CD14-positive monocyte (primary cell): ENCODE data around the gene NUP62. TPM values are rescaled to one million over a fixed set of nuclear protein-coding genes. Genes with fewer than 3 reads are reported as not detected.

Source experiments
- DNase-seq, 3 donors: peaks; one replicate each; pipeline ENCODE4 v3.0.0-alpha.2; 2011 to 2022
- H2AFZ ChIP-seq: 2 replicates; pipeline ENCODE4 v1.6.0; 2012; ENCODE audit warnings: mild to moderate bottlenecking, low read depth, low read length, inconsistent platforms; ENCODE audit not compliant: insufficient read depth, poor library complexity, severe bottlenecking
- H3K27ac ChIP-seq, 2 donors: 1 replicate in 1 of 2; 2 replicates in 1 of 2; pipeline ENCODE4 v1.5.1; 2012 to 2013; ENCODE audit warnings: low read length in 2 of 2, control low read depth in 1 of 2, inconsistent platforms in 1 of 2, low read depth in 1 of 2, mild to moderate bottlenecking in 1 of 2
- H3K27me3 ChIP-seq, 2 donors: one replicate each; pipeline versions ENCODE4 v1.6.0 to v1.6.1; 2011 to 2013; ENCODE audit warnings: low read length in 2 of 2; ENCODE audit not compliant: control insufficient read depth in 2 of 2, insufficient read depth in 2 of 2
- H3K36me3 ChIP-seq, 2 donors: replicated peaks in 1 of 2; 1 replicate in 1 of 2; 2 replicates in 1 of 2; pipeline versions ENCODE4 v1.5.1 to v1.6.1; 2012 to 2013; ENCODE audit warnings: low read length in 2 of 2, control low read depth in 1 of 2, inconsistent platforms in 1 of 2, mild to moderate bottlenecking in 1 of 2; ENCODE audit not compliant: insufficient read depth in 2 of 2, control insufficient read depth in 1 of 2
- H3K4me1 ChIP-seq, 2 donors: 1 replicate in 1 of 2; 2 replicates in 1 of 2; pipeline versions ENCODE4 v1.5.1 to v1.6.1; 2012 to 2013; ENCODE audit warnings: low read length in 2 of 2, control low read depth in 1 of 2, inconsistent platforms in 1 of 2, mild to moderate bottlenecking in 1 of 2, moderate library complexity in 1 of 2; ENCODE audit not compliant: insufficient read depth in 2 of 2, control insufficient read depth in 1 of 2
- H3K4me2 ChIP-seq: replicated peaks from 2 replicates; pipeline ENCODE3; 2012; ENCODE audit warnings: low read length, moderate library complexity, mild to moderate bottlenecking; ENCODE audit not compliant: poor library complexity, severe bottlenecking; ENCODE audit errors: extremely low read depth
- H3K4me3 ChIP-seq, 3 experiments: fragments of 200-600 bp in 1 of 3; sonication (generic) in 1 of 3; replicated peaks in 1 of 3; 1 replicate in 2 of 3; 2 replicates in 1 of 3; pipeline ENCODE4 v1.5.1; 2011 to 2013; ENCODE audit warnings: low read length in 3 of 3, mild to moderate bottlenecking in 3 of 3, control low read depth in 2 of 3, low read depth in 2 of 3, inconsistent platforms in 1 of 3, moderate library complexity in 1 of 3
- H3K79me2 ChIP-seq: 2 replicates; pipeline ENCODE4 v1.6.0; 2012; ENCODE audit warnings: mild to moderate bottlenecking, control low read depth, inconsistent platforms, low read length, moderate library complexity; ENCODE audit not compliant: insufficient read depth
- H3K9ac ChIP-seq: 2 replicates; pipeline ENCODE4 v1.6.0; 2017; ENCODE audit warnings: low read length, mild to moderate bottlenecking; ENCODE audit not compliant: insufficient read depth, poor library complexity, severe bottlenecking
- H3K9me3 ChIP-seq, 2 donors: replicated peaks in 1 of 2; 1 replicate in 1 of 2; 2 replicates in 1 of 2; pipeline versions ENCODE4 v1.5.1 to v1.6.1; 2012 to 2013; ENCODE audit warnings: low read length in 2 of 2, control low read depth in 1 of 2; ENCODE audit not compliant: control insufficient read depth in 1 of 2, insufficient read depth in 1 of 2
- H4K20me1 ChIP-seq: 2 replicates; pipeline ENCODE4 v1.6.0; 2012; ENCODE audit warnings: mild to moderate bottlenecking, low read length, control low read depth, moderate library complexity; ENCODE audit not compliant: insufficient read depth
- H3K27ac Mint-ChIP-seq, 7 donors: one replicate each; pipeline ENCODE4 v1.8.0; 2020; ENCODE audit warnings: mild to moderate bottlenecking in 7 of 7, mixed read lengths in 7 of 7, moderate library complexity in 6 of 7, inconsistent platforms in 2 of 7
- H3K27me3 Mint-ChIP-seq, 3 donors: one replicate each; pipeline ENCODE4 v1.8.0; 2021 to 2022; ENCODE audit warnings: low read depth in 3 of 3, mild to moderate bottlenecking in 3 of 3, mixed read lengths in 3 of 3, moderate library complexity in 3 of 3, inconsistent platforms in 1 of 3
- H3K36me3 Mint-ChIP-seq, 2 donors: one replicate each; pipeline ENCODE4 v1.8.0; 2020; ENCODE audit warnings: mixed read lengths in 2 of 2, inconsistent platforms in 1 of 2, mild to moderate bottlenecking in 1 of 2
- H3K4me1 Mint-ChIP-seq: one replicate; pipeline ENCODE4 v1.8.0; 2020; ENCODE audit warnings: mild to moderate bottlenecking, mixed read lengths
- H3K4me3 Mint-ChIP-seq, 2 donors: one replicate each; pipeline ENCODE4 v1.8.0; 2020; ENCODE audit warnings: mild to moderate bottlenecking in 2 of 2, mixed read lengths in 2 of 2, moderate library complexity in 1 of 2
- H3K9me3 Mint-ChIP-seq, 7 donors: one replicate each; pipeline ENCODE4 v1.8.0; 2020 to 2022; ENCODE audit warnings: mixed read lengths in 7 of 7, mild to moderate bottlenecking in 6 of 7, moderate library complexity in 6 of 7, inconsistent platforms in 2 of 7
- CTCF ChIP-seq: fragments of 200-600 bp; IDR thresholded peaks from one replicate; pipeline ENCODE4 v1.8.0; 2022; ENCODE audit warnings: antibody characterized with exemption, mild to moderate bottlenecking
- WGBS: methylation state at CpG from one replicate; pipeline ENCODE4 v1.1.5; 2013; ENCODE audit warnings: missing lambda C conversion rate; ENCODE audit not compliant: insufficient coverage; 5-methylcytosine and 5-hydroxymethylcytosine counted together
- intact Hi-C, 2 donors: fragments of 100-400 bp; cut with micrococcal nuclease; formaldehyde crosslinking; loops; one replicate each; pipeline versions ENCODE4 v1.15.0 to v1.15.1; 2023
- polyA plus RNA-seq, 3 donors: library from polyadenylated mRNA; depleted of rRNA in 1 of 3; unstranded in 2 of 3; stranded (reverse) in 1 of 3; fragments of 300-500 nt in 2 of 3; fragments of >200 nt in 1 of 3; fragmentation: Illumina TruSeq in 2 of 3; gene quantifications; 1 replicate in 2 of 3; 2 replicates in 1 of 3; pipeline ENCODE4 v1.2.3, GENCODE V29; 2012 to 2021

NUP62 gene
- polyA plus RNA-seq, 3 donors, result 32.3 to 62.2 (median 48.6) TPM

GRCh38 chr19:49875177-49875576 is 54.1 kb downstream of the NUP62 start:
- Mint-ChIP-seq H3K9me3 (peaks cover 0 to 3% (median 0%) of the 10 kb centered on the region in 7 donors), H3K27ac (peak overlapping the region in 2 of 7 donors; percentile 50 to 83), H3K4me3 (no peak overlapping the region), H3K36me3 (peaks cover 24 to 48% of the 10 kb centered on the region in 2 donors), H3K27me3 (peaks cover 0 to 2% (median 0%) of the 10 kb centered on the region in 3 donors), H3K4me1 (peaks cover 37% of the 10 kb centered on the region)
- peak overlapping the region; percentile 89 for H3K9ac ChIP-seq
- peak overlapping the region in 1 of 3 experiments; percentile 94 for H3K4me3 ChIP-seq
- H4K20me1 ChIP-seq, result peaks cover 17% of the 10 kb centered on the region
- H3K27me3 ChIP-seq, result no peaks in the 10 kb centered on the region
- H3K27ac ChIP-seq, result peak overlapping the region; percentile 90 to 95
- H3K9me3 ChIP-seq, result no peaks in the 10 kb centered on the region
- no peak for TF ChIP-seq CTCF
- H3K4me2 ChIP-seq, result peak overlapping the region; percentile 98
- H3K36me3 ChIP-seq, result peaks cover 3 to 8% of the 10 kb centered on the region in 2 donors
- peaks cover 32 to 37% of the 10 kb centered on the region in 2 donors for H3K4me1 ChIP-seq
- DNase-seq, result no peak
- 100% methylated on average over 2 of the region's 4 CpGs for WGBS
- intact Hi-C loops, result loop anchor here in 1 of 2 donors (5.0 kb wide), 1 partner anchor 198 kb away; the partner anchor contains the start of gene PRMT1
- H2AFZ ChIP-seq, result no peak overlapping the region
- peaks cover 34% of the 10 kb centered on the region for H3K79me2 ChIP-seq

GRCh38 chr19:49874503-49875157 is 54.7 kb downstream of the NUP62 start:
- Mint-ChIP-seq H3K36me3 (peaks cover 22 to 45% of the 10 kb centered on the region in 2 donors), H3K4me1 (peaks cover 37% of the 10 kb centered on the region), H3K4me3 (no peak overlapping the region), H3K9me3 (peaks cover 0 to 3% (median 0%) of the 10 kb centered on the region in 7 donors), H3K27ac (peak overlapping the region in 3 of 7 donors; percentile 36 to 50 (median 50)), H3K27me3 (peaks cover 0 to 3% (median 0%) of the 10 kb centered on the region in 3 donors)
- 96% methylated on average over 7 of the region's 11 CpGs for WGBS
- no peak overlapping the region for H3K4me3 ChIP-seq
- H3K9me3 ChIP-seq, result no peaks in the 10 kb centered on the region
- no peak for TF ChIP-seq CTCF
- peaks cover 36 to 42% of the 10 kb centered on the region in 2 donors for H3K4me1 ChIP-seq
- no peak for DNase-seq
- H2AFZ ChIP-seq, result no peak overlapping the region
- H4K20me1 ChIP-seq, result peaks cover 12% of the 10 kb centered on the region
- no peak overlapping the region for H3K9ac ChIP-seq
- H3K4me2 ChIP-seq, result no peak overlapping the region
- H3K79me2 ChIP-seq, result peaks cover 34% of the 10 kb centered on the region
- intact Hi-C loops, result loop anchor here in 1 of 2 donors (5.0 kb wide), 1 partner anchor 197 kb away; the partner anchor contains the start of gene PRMT1
- H3K27ac ChIP-seq, result peak overlapping the region in 1 of 2 donors; percentile 95
- H3K36me3 ChIP-seq, result peaks cover 0 to 4% of the 10 kb centered on the region in 2 donors
- no peaks in the 10 kb centered on the region for H3K27me3 ChIP-seq
